IMR-90 (cell line): Measurements from ENCODE around the gene OPRM1. TPM values are rescaled to one million over a fixed set of nuclear protein-coding genes. Genes with fewer than 3 reads are reported as not detected.

ENCODE experiments used
- ATAC-seq: fragments of 200-7000 bp; cut with Tn5 transposase; 2 replicates; pipeline ENCODE4 v1.9.1; 2020; ENCODE audit warnings: low read depth, mild to moderate bottlenecking, moderate library complexity
- BruUV-seq: library from RNA; stranded (reverse); fragments of 400-500 nt; replicated peaks from 2 replicates; lab custom pipeline; 2021; lab: Mats Ljungman, UMichigan
- CTCF ChIA-PET: fragments of 300-600 bp; formaldehyde crosslinking; extraction: SDS; loops from one replicate; lab custom pipeline; 2021; ENCODE audit warnings: antibody characterized with exemption; lab: Yijun Ruan, JAX
- POLR2A ChIA-PET: fragments of 300-600 bp; sonication (Branson Sonifier 250); formaldehyde crosslinking; loops from one replicate; lab custom pipeline; 2022; ENCODE audit warnings: antibody characterized with exemption; ENCODE audit not compliant: unreplicated experiment; lab: Charles Lee
- DNase-seq: peaks from one replicate; pipeline ENCODE4 v3.0.0; 2013
- H2AFZ ChIP-seq: replicated peaks from 2 replicates; pipeline ENCODE3; 2013; ENCODE audit warnings: low read length, mild to moderate bottlenecking; ENCODE audit not compliant: poor library complexity
- H2AK5ac ChIP-seq: 2 replicates; pipeline ENCODE4 v1.6.1; 2013; ENCODE audit warnings: low read depth, low read length, inconsistent platforms
- H2AK9ac ChIP-seq: replicated peaks from 2 replicates; pipeline ENCODE3; 2013; ENCODE audit warnings: mild to moderate bottlenecking, low read depth, low read length, moderate library complexity; ENCODE audit not compliant: poor library complexity
- H2BK120ac ChIP-seq: 2 replicates; pipeline ENCODE4 v1.6.1; 2013; ENCODE audit warnings: low read depth, low read length, inconsistent platforms
- H2BK15ac ChIP-seq: 3 replicates; pipeline ENCODE4 v1.6.1; 2013; ENCODE audit warnings: low read depth, low read length, inconsistent platforms
- H2BK20ac ChIP-seq: 2 replicates; pipeline ENCODE4 v1.6.1; 2013; ENCODE audit warnings: low read depth, mild to moderate bottlenecking, inconsistent platforms, low read length, moderate library complexity
- H2BK5ac ChIP-seq: 2 replicates; pipeline ENCODE4 v1.6.1; 2013; ENCODE audit warnings: mild to moderate bottlenecking, low read depth, low read length, inconsistent platforms; ENCODE audit not compliant: poor library complexity, severe bottlenecking
- H3K14ac ChIP-seq: replicated peaks from 2 replicates; pipeline ENCODE4 v1.6.1; 2013; ENCODE audit warnings: low read depth, low read length, inconsistent platforms
- H3K18ac ChIP-seq: 2 replicates; pipeline ENCODE4 v1.6.1; 2013; ENCODE audit warnings: low read depth, low read length, control low read depth
- H3K23ac ChIP-seq: 2 replicates; pipeline ENCODE4 v1.6.1; 2013; ENCODE audit warnings: low read depth, low read length, inconsistent platforms
- H3K27ac ChIP-seq: 2 replicates; pipeline ENCODE4 v1.5.1; 2013; ENCODE audit warnings: mild to moderate bottlenecking, control low read depth, low read length; ENCODE audit not compliant: insufficient read depth
- H3K27me3 ChIP-seq: 2 replicates; pipeline ENCODE4 v1.6.1; 2013; ENCODE audit warnings: low read length; ENCODE audit not compliant: control insufficient read depth, insufficient read depth
- H3K36me3 ChIP-seq: 2 replicates; pipeline ENCODE4 v1.6.1; 2013; ENCODE audit warnings: low read length, mixed read lengths; ENCODE audit not compliant: control insufficient read depth, insufficient read depth
- H3K4ac ChIP-seq: 2 replicates; pipeline ENCODE4 v1.6.1; 2013; ENCODE audit warnings: low read depth, low read length, inconsistent platforms
- H3K4me1 ChIP-seq: 2 replicates; pipeline ENCODE4 v1.6.1; 2013; ENCODE audit warnings: low read length, mixed read lengths; ENCODE audit not compliant: control insufficient read depth, insufficient read depth
- H3K4me2 ChIP-seq: 2 replicates; pipeline ENCODE4 v1.6.1; 2013; ENCODE audit warnings: low read depth, mild to moderate bottlenecking, control low read depth, low read length, moderate library complexity
- H3K4me3 ChIP-seq: 2 replicates; pipeline ENCODE4 v1.5.1; 2013; ENCODE audit warnings: low read depth, mild to moderate bottlenecking, control low read depth, low read length, moderate library complexity; ENCODE audit not compliant: insufficient read depth
- H3K56ac ChIP-seq: 2 replicates; pipeline ENCODE4 v1.6.1; 2013; ENCODE audit warnings: low read length, inconsistent platforms; ENCODE audit not compliant: insufficient read depth; ENCODE audit errors: extremely low read depth
- H3K79me1 ChIP-seq, 2 experiments: 2 replicates each; pipeline ENCODE4 v1.6.1; 2013; ENCODE audit warnings: low read length in 2 of 2, inconsistent platforms in 1 of 2, low read depth in 1 of 2
- H3K9ac ChIP-seq: 2 replicates; pipeline ENCODE4 v1.6.1; 2013; ENCODE audit warnings: low read depth, low read length, control low read depth
- H3K9me1 ChIP-seq: 2 replicates; pipeline ENCODE4 v1.6.1; 2013; ENCODE audit warnings: low read length, inconsistent platforms; ENCODE audit not compliant: insufficient read depth
- H3K9me3 ChIP-seq: 2 replicates; pipeline ENCODE4 v1.6.1; 2013; ENCODE audit warnings: low read length; ENCODE audit not compliant: control insufficient read depth, insufficient read depth
- H4K20me1 ChIP-seq: 2 replicates; pipeline ENCODE4 v1.6.1; 2013; ENCODE audit warnings: low read length, inconsistent platforms; ENCODE audit not compliant: insufficient read depth
- H4K5ac ChIP-seq: 2 replicates; pipeline ENCODE4 v1.6.1; 2013; ENCODE audit warnings: mild to moderate bottlenecking, low read depth, low read length, control low read depth
- H4K8ac ChIP-seq, 2 experiments: 2 replicates each; pipeline ENCODE4 v1.6.1; 2013; ENCODE audit warnings: low read depth in 2 of 2, low read length in 2 of 2, control low read depth in 1 of 2, inconsistent platforms in 1 of 2
- H4K91ac ChIP-seq: 2 replicates; pipeline ENCODE4 v1.6.1; 2013; ENCODE audit warnings: low read depth, low read length, inconsistent platforms; ENCODE audit not compliant: insufficient read depth
- CEBPB ChIP-seq: IDR thresholded peaks from 2 replicates; pipeline ENCODE4 v1.6.1; 2012; ENCODE audit warnings: low read depth, low read length, improper control_type of control experiment
- CHD1 ChIP-seq: IDR thresholded peaks from 2 replicates; pipeline ENCODE4 v1.6.1; 2012; ENCODE audit warnings: low read depth, low read length, improper control_type of control experiment
- FOS ChIP-seq: fragments of 150-350 bp; IDR thresholded peaks from 2 replicates; pipeline ENCODE4 v1.6.1; 2016; ENCODE audit warnings: low read depth, low read length
- MAFK ChIP-seq: IDR thresholded peaks from 2 replicates; pipeline ENCODE4 v1.6.1; 2012; ENCODE audit warnings: low read depth, low read length, improper control_type of control experiment
- MAZ ChIP-seq: IDR thresholded peaks from 2 replicates; pipeline ENCODE4 v1.6.1; 2012; ENCODE audit warnings: low read depth, mild to moderate bottlenecking, low read length, improper control_type of control experiment, moderate library complexity, borderline replicate concordance
- MXI1 ChIP-seq: IDR thresholded peaks from 2 replicates; pipeline ENCODE4 v1.6.1; 2012; ENCODE audit warnings: low read depth, mild to moderate bottlenecking, low read length, moderate library complexity, borderline replicate concordance
- NFE2L2 ChIP-seq: fragments of 150-350 bp; IDR thresholded peaks from 2 replicates; pipeline ENCODE4 v1.6.1; 2016; ENCODE audit warnings: low read depth, mild to moderate bottlenecking, low read length
- POLR2A ChIP-seq: IDR thresholded peaks from 2 replicates; pipeline ENCODE4 v1.6.1; 2012; ENCODE audit warnings: mild to moderate bottlenecking, low read depth, low read length
- RAD21 ChIP-seq: IDR thresholded peaks from 2 replicates; pipeline ENCODE4 v1.6.1; 2012; ENCODE audit warnings: low read length, improper control_type of control experiment
- RCOR1 ChIP-seq: IDR thresholded peaks from 2 replicates; pipeline ENCODE4 v1.6.1; 2012; ENCODE audit warnings: mild to moderate bottlenecking, low read length, improper control_type of control experiment; ENCODE audit not compliant: insufficient replicate concordance
- RFX5 ChIP-seq: IDR thresholded peaks from 2 replicates; pipeline ENCODE4 v1.8.0; 2012; ENCODE audit warnings: low read depth, mild to moderate bottlenecking, low read length, moderate library complexity
- SMC3 ChIP-seq: fragments of 150-350 bp; IDR thresholded peaks from 2 replicates; pipeline ENCODE4 v1.6.1; 2016; ENCODE audit warnings: low read depth, mild to moderate bottlenecking, antibody characterized with exemption, low read length, moderate library complexity
- WGBS, 2 experiments: methylation state at CpG; one replicate each; pipeline versions ENCODE4 v1.1.5 to v1.1.7; 2013; ENCODE audit warnings: missing lambda C conversion rate in 2 of 2; ENCODE audit not compliant: insufficient read length in 1 of 2; ENCODE audit errors: extremely low coverage in 2 of 2; 5-methylcytosine and 5-hydroxymethylcytosine counted together
- dilution Hi-C: fragments of 300-500 bp; cut with HindIII; formaldehyde crosslinking; loops from one replicate; pipeline ENCODE4 v1.14.3; 2018; ENCODE audit warnings: low sequenced_read_pairs; ENCODE audit not compliant: unreplicated experiment
- in situ Hi-C: fragments of 300-500 bp; cut with MboI; formaldehyde crosslinking; loops from 3 replicates; pipeline ENCODE4 v1.14.3; 2019; ENCODE audit warnings: low sequenced_read_pairs, inconsistent platforms, mixed read lengths
- intact Hi-C: fragments of 100-400 bp; cut with micrococcal nuclease; formaldehyde crosslinking; loops from 2 replicates; pipeline ENCODE4 v1.10.0; 2022
- polyA plus RNA-seq, 3 experiments: library from polyadenylated mRNA; depleted of rRNA; stranded (reverse); fragments of >200 nt; gene quantifications; 2 replicates each; pipeline ENCODE4 v1.2.3, GENCODE V29; 2012; ENCODE audit warnings: low replicate concordance in 1 of 3
- total RNA-seq: library from RNA; depleted of rRNA; stranded (reverse); fragments of >200 nt; gene quantifications from 2 replicates; pipeline ENCODE4 v1.2.3, GENCODE V29; 2012
- TF ChIP-seq, protein P1 (sequence below): conservative IDR thresholded peaks from 2 replicates; pipeline ENCODE4 v1.5.1; 2012; ENCODE audit warnings: mild to moderate bottlenecking, low read depth, low read length, improper control_type of control experiment
- TF ChIP-seq, protein P2 (sequence below): fragments of 150-350 bp; IDR thresholded peaks from 2 replicates; pipeline ENCODE4 v1.6.1; 2016; ENCODE audit warnings: low read depth, mild to moderate bottlenecking, low read length, moderate library complexity, borderline replicate concordance

The OPRM1 gene
- total and polyA plus RNA-seq, 2 of the 4 experiments (the other 2 are of a cell fraction), result not detected

DNA sequence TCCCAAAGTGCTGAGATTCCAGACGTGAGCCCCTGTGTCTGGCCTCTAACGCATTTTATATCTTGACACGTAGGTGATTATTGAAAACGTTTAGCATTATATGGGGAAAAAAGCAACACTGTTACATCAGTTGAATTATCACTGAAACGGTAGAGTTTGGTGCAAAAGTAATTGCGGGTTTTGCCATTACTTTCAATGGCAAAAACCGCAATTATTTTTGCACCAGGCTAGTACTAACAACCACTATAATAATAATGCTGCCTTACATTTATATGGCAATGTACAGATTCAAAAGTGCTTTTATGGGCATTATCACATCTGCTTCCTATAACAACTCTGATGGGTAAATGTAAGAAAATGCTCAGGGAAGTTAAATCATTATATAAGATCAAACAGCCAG is 57.3 kb downstream of the OPRM1 start:
- POLR2A ChIA-PET, result no interaction called here
- H3K14ac ChIP-seq, result no peak overlapping the region
- no CpG with 5 or more reads among the region's 7 CpGs for WGBS, 2 experiments

More for the DNA sequence above, 57.3 kb downstream of the OPRM1 start:
- Histone ChIP-seq H3K27ac (no peak overlapping the region), H4K5ac (no peak overlapping the region), H3K9me3 (no peaks in the 10 kb centered on the region), H4K8ac (no peak overlapping the region), H2BK15ac (no peak overlapping the region), H4K20me1 (no peaks in the 10 kb centered on the region), H3K9me1 (no peaks in the 10 kb centered on the region), H2AFZ (no peak overlapping the region), H2BK20ac (no peak overlapping the region), H3K23ac (no peak overlapping the region), H3K27me3 (no peaks in the 10 kb centered on the region), H3K79me1 (no peaks in the 10 kb centered on the region), H2AK9ac (no peak overlapping the region), H3K56ac (no peak overlapping the region), H3K4ac (no peak overlapping the region), H3K9ac (no peak overlapping the region), H3K4me1 (no peaks in the 10 kb centered on the region), H2BK120ac (no peak overlapping the region), H2BK5ac (no peak overlapping the region), H3K4me3 (no peak overlapping the region), H4K91ac (no peak overlapping the region), H2AK5ac (no peak overlapping the region), H3K36me3 (no peaks in the 10 kb centered on the region), H3K18ac (no peak overlapping the region), H3K4me2 (no peak overlapping the region)
- no peak for ATAC-seq
- TF ChIP-seq MAFK (no peak), SMC3 (no peak), RAD21 (no peak), MAZ (no peak), CHD1 (no peak), CEBPB (no peak), FOS (no peak), POLR2A (no peak), RFX5 (no peak), RCOR1 (no peak), NFE2L2 (no peak), MXI1 (no peak)
- TF ChIP-seq, protein P1, sequence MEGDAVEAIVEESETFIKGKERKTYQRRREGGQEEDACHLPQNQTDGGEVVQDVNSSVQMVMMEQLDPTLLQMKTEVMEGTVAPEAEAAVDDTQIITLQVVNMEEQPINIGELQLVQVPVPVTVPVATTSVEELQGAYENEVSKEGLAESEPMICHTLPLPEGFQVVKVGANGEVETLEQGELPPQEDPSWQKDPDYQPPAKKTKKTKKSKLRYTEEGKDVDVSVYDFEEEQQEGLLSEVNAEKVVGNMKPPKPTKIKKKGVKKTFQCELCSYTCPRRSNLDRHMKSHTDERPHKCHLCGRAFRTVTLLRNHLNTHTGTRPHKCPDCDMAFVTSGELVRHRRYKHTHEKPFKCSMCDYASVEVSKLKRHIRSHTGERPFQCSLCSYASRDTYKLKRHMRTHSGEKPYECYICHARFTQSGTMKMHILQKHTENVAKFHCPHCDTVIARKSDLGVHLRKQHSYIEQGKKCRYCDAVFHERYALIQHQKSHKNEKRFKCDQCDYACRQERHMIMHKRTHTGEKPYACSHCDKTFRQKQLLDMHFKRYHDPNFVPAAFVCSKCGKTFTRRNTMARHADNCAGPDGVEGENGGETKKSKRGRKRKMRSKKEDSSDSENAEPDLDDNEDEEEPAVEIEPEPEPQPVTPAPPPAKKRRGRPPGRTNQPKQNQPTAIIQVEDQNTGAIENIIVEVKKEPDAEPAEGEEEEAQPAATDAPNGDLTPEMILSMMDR, result no peak
- TF ChIP-seq, protein P2, sequence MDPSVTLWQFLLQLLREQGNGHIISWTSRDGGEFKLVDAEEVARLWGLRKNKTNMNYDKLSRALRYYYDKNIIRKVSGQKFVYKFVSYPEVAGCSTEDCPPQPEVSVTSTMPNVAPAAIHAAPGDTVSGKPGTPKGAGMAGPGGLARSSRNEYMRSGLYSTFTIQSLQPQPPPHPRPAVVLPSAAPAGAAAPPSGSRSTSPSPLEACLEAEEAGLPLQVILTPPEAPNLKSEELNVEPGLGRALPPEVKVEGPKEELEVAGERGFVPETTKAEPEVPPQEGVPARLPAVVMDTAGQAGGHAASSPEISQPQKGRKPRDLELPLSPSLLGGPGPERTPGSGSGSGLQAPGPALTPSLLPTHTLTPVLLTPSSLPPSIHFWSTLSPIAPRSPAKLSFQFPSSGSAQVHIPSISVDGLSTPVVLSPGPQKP, result no peak
- BruUV-seq, result no TSS peak
- dilution Hi-C loops (no loop called here), in situ Hi-C loops (no loop called here), intact Hi-C loops (no loop called here)
- CTCF ChIA-PET, result no interaction called here
- no peak for DNase-seq
